ENCODE results near the gene SHTN1. TPM values are rescaled to one million over a fixed set of nuclear protein-coding genes. Genes with fewer than 3 reads are reported as not detected.

The SHTN1 gene
- total RNA-seq, 2 donors from 2014 or later = 3.2 to 4.8 TPM

DNA sequence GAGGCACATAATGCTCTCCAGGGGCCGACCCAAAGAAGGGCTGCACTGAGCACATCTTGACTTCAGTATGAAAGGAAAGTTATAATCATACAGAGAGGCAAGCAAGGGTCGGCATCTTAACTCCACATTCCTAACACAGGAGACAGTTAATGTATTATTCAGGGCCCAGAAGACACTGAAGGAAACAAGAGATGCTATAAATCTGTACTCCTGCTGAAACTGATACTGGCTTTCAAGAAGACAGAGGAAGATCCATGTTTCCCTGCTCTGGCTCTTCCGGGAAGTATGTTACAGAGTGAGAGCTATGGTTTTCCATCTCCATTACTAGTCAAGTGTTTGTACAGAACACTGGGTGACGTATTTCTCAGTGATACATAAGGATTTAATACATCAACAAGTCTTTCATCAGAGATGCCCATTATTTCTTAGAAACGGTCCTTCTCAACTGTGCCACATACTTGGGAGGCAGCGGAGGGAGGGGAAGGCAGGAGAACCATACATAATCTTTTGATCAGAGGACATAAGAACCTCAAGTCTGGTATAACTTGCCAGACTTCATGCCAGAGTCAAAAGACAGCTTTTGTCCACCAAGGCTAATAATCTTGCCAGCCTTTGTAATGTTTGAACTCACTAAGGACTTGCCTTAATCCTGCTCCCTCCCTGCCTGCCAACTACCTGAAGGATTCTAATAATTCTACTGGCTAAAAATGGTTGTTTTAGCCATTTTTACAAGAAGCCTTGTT is 97.6 kb downstream of the SHTN1 start:
- H3K27ac ChIP-seq = no peak overlapping the region
- H3K36me3 ChIP-seq = peaks cover 4% of the 10 kb centered on the region
- H3K9me3 ChIP-seq = no peaks in the 10 kb centered on the region
- H3K27me3 ChIP-seq = no peaks in the 10 kb centered on the region
- H3K4me1 ChIP-seq = no peaks in the 10 kb centered on the region
- H3K4me3 ChIP-seq = no peak overlapping the region
- TF ChIP-seq, protein P1, sequence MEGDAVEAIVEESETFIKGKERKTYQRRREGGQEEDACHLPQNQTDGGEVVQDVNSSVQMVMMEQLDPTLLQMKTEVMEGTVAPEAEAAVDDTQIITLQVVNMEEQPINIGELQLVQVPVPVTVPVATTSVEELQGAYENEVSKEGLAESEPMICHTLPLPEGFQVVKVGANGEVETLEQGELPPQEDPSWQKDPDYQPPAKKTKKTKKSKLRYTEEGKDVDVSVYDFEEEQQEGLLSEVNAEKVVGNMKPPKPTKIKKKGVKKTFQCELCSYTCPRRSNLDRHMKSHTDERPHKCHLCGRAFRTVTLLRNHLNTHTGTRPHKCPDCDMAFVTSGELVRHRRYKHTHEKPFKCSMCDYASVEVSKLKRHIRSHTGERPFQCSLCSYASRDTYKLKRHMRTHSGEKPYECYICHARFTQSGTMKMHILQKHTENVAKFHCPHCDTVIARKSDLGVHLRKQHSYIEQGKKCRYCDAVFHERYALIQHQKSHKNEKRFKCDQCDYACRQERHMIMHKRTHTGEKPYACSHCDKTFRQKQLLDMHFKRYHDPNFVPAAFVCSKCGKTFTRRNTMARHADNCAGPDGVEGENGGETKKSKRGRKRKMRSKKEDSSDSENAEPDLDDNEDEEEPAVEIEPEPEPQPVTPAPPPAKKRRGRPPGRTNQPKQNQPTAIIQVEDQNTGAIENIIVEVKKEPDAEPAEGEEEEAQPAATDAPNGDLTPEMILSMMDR (IDR thresholded peaks at IDR 0.05) = no peak
- no peak for DNase-seq (ENCODE audit: low spot score)

DNA sequence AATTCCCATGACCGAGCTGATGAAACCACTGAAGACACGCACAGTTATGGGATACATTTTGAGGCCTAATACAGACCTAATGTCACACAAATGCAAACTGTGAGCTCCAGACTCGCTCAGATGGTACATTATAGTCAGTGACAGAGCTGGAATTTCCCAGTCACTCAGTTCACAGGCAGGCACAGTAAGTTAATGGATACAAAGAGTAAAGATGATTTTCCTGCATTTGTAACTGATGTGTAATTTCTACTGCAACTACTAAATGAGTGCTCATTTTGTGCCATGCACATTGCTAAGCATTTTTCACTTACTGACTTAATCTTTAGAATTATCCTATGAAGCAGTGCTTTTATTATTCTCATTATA is 99.2 kb downstream of the SHTN1 start:
- DNase-seq (ENCODE audit: low spot score) = no peak
- TF ChIP-seq, protein P1 (IDR thresholded peaks at IDR 0.05) = no peak
- no peaks in the 10 kb centered on the region for H3K9me3 ChIP-seq
- H3K27ac ChIP-seq = no peak overlapping the region
- H3K4me3 ChIP-seq = no peak overlapping the region
- no peaks in the 10 kb centered on the region for H3K27me3 ChIP-seq
- H3K4me1 ChIP-seq = no peaks in the 10 kb centered on the region
- H3K36me3 ChIP-seq = peaks cover 4% of the 10 kb centered on the region

DNA sequence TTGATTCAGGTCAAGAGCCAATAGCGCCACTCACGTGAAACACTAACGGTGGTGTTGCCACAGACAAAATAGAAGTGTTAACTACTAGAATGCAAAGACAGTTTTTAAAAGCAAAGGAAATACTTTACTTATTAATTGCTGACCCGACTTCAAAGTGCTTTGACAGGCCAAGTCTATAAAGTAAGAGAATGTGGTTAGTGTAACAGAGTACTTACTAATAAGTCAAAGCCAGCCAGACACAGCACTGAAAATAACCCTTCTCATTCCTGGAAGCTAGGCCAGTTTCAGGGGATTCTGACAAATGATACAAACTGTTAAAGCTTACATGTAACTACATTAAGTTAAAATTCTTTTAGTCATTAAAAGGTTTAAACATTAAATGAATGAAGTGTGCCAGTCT is 105.4 kb downstream of the SHTN1 start:
- Histone ChIP-seq H3K27ac (no peak overlapping the region), H3K36me3 (no peaks in the 10 kb centered on the region), H3K4me3 (no peak overlapping the region), H3K4me1 (no peaks in the 10 kb centered on the region), H3K27me3 (no peaks in the 10 kb centered on the region), H3K9me3 (no peaks in the 10 kb centered on the region)
- DNase-seq (ENCODE audit: low spot score) = no peak
- TF ChIP-seq, protein P1 (IDR thresholded peaks at IDR 0.05) = no peak

DNA sequence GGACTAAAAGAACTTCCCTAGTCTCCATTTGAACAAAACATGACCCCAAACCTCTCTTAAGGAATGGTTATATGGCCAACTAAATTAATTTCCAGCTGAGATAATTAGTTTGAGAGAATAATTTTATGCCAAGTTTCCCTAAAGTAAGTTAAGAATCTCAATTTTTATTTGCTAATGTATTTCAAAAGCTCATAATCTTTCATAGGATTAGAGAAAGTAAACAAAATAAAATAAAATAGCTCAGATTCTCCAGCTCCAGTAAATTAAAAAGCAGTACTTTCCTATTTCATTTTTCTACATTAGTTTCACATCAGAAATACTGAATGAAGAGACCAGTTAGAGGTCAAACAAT is 111.3 kb downstream of the SHTN1 start:
- TF ChIP-seq, protein P1 (IDR thresholded peaks at IDR 0.05) = no peak

DNA sequence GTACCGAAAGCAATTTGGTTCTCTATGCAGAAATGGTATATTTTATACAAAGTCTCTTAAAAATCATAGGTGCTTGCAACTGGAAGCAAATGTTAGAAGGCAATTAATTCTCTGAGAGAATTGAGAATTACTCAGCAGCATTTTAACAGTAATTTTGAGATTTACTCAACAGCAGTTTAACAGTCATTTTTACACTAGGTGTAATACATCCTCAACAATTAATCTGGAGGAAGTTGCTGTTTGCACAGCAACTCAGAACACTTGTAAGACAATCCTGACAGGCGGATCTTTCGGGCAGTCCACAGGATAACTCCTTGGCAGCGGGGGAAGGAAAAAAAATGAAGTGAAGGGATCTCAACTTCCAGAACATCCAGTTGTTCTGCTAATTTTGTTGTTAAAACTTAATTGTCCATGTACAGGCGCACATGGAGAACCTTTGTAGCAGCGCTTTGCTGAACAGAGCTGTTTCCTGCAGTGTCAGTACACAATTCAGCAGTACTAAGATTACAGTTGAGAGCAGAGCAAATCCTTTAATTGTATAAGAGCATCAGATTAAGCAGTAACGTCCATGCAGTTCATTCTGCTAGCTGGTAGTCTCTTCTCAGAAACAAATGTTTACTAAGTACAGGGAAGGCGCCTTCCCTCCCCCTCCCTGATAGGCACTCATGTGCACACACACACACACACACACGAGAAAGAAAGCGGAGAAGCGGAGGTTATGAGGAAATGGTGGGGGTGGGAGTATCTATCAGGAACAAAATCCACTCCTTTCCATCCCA is 111.9 kb downstream of the SHTN1 start:
- TF ChIP-seq, protein P1 (IDR thresholded peaks at IDR 0.05) = no peak
- H3K27ac ChIP-seq = no peak overlapping the region
- no peaks in the 10 kb centered on the region for H3K27me3 ChIP-seq
- H3K36me3 ChIP-seq = no peaks in the 10 kb centered on the region
- no peaks in the 10 kb centered on the region for H3K4me1 ChIP-seq
- DNase-seq (ENCODE audit: low spot score) = no peak
- H3K4me3 ChIP-seq = no peak overlapping the region
- no peaks in the 10 kb centered on the region for H3K9me3 ChIP-seq

More for the DNA sequence above, 111.3 kb downstream of the SHTN1 start:
- DNase-seq (ENCODE audit: low spot score) = no peak
- Histone ChIP-seq H3K4me1 (no peaks in the 10 kb centered on the region), H3K9me3 (no peaks in the 10 kb centered on the region), H3K36me3 (no peaks in the 10 kb centered on the region), H3K27ac (no peak overlapping the region), H3K4me3 (no peak overlapping the region), H3K27me3 (no peaks in the 10 kb centered on the region)

Measured in right atrium auricular region (tissue), 2 donors.